WTC11 (cell line): Measurements from ENCODE around the gene MED12L. TPM values are rescaled to one million over a fixed set of nuclear protein-coding genes. Genes with fewer than 3 reads are reported as not detected.
A peak's percentile ranks its signal among the peaks of the same experiment; 100 is the strongest.

Experiments used
- ATAC-seq: fragments of 200-7000 bp; cut with Tn5 transposase; 2 replicates; pipeline ENCODE4 v1.10.0; 2021; ENCODE audit warnings: mild to moderate bottlenecking, moderate library complexity
- CTCF ChIA-PET: fragments of 300-600 bp; sonication (Branson Sonifier 250); formaldehyde crosslinking; loops from one replicate; lab custom pipeline; 2021; ENCODE audit warnings: antibody characterized with exemption; lab: Charles Lee
- POLR2A ChIA-PET: fragments of 350-600 bp; sonication (Branson Sonifier 250); formaldehyde crosslinking; loops from one replicate; lab custom pipeline; 2021; ENCODE audit warnings: antibody characterized with exemption; lab: Charles Lee
- DNase-seq: peaks from one replicate; pipeline ENCODE4 v3.0.0; 2021; ENCODE audit warnings: low spot score
- H3K27ac Mint-ChIP-seq: 2 replicates; pipeline ENCODE4 v1.8.0; 2021; ENCODE audit warnings: mixed read lengths
- H3K27me3 Mint-ChIP-seq: 2 replicates; pipeline ENCODE4 v1.8.0; 2021; ENCODE audit warnings: low read depth, mild to moderate bottlenecking, moderate library complexity, mixed read lengths
- H3K36me3 Mint-ChIP-seq: 2 replicates; pipeline ENCODE4 v1.8.0; 2021; ENCODE audit warnings: mixed read lengths
- H3K4me1 Mint-ChIP-seq: 2 replicates; pipeline ENCODE4 v1.8.0; 2022; ENCODE audit warnings: mixed read lengths
- H3K4me3 Mint-ChIP-seq: 2 replicates; pipeline ENCODE4 v1.8.0; 2021; ENCODE audit warnings: mild to moderate bottlenecking, moderate library complexity, mixed read lengths
- H3K9me3 Mint-ChIP-seq: 2 replicates; pipeline ENCODE4 v1.8.0; 2021; ENCODE audit warnings: mixed read lengths
- ATF1 ChIP-seq: sonication (generic); formaldehyde crosslinking; IDR thresholded peaks from 2 replicates; pipeline ENCODE4 v1.8.1; 2023; ENCODE audit warnings: mild to moderate bottlenecking, moderate library complexity, missing genetic modification reagents
- E2F4 ChIP-seq: sonication (generic); formaldehyde crosslinking; IDR thresholded peaks from 2 replicates; pipeline ENCODE4 v1.8.1; 2022; ENCODE audit warnings: low read depth, mild to moderate bottlenecking, moderate library complexity, missing genetic modification reagents, borderline replicate concordance
- FOXK1 ChIP-seq: sonication (generic); formaldehyde crosslinking; IDR thresholded peaks from 2 replicates; pipeline ENCODE4 v1.8.0; 2022; ENCODE audit warnings: mild to moderate bottlenecking, moderate library complexity, missing genetic modification reagents
- GABPB1 ChIP-seq: sonication (generic); formaldehyde crosslinking; IDR thresholded peaks from 2 replicates; pipeline ENCODE4 v1.8.1; 2023; ENCODE audit warnings: mild to moderate bottlenecking, missing genetic modification reagents
- GTF2I ChIP-seq: fragments of 250-450 bp; sonication (Bioruptor Pico); conservative IDR thresholded peaks from 2 replicates; pipeline ENCODE4 v1.4.0; 2021; ENCODE audit warnings: mild to moderate bottlenecking
- HMGA2 ChIP-seq: fragments of 250-450 bp; sonication (Bioruptor Pico); IDR thresholded peaks from 2 replicates; pipeline ENCODE4 v1.4.0; 2021; ENCODE audit warnings: mild to moderate bottlenecking, moderate library complexity
- MXD4 ChIP-seq: fragments of 250-450 bp; sonication (Bioruptor Pico); IDR thresholded peaks from 2 replicates; pipeline ENCODE4 v1.8.0; 2021; ENCODE audit warnings: mild to moderate bottlenecking, moderate library complexity, borderline replicate concordance
- MYBL2 ChIP-seq: sonication (generic); formaldehyde crosslinking; IDR thresholded peaks from 2 replicates; pipeline ENCODE4 v1.8.1; 2023; ENCODE audit warnings: mild to moderate bottlenecking, moderate library complexity, missing genetic modification reagents
- NFATC4 ChIP-seq: fragments of 250-450 bp; sonication (Bioruptor Pico); IDR thresholded peaks from 2 replicates; pipeline ENCODE4 v1.9.0; 2021; ENCODE audit warnings: mild to moderate bottlenecking
- NR1H2 ChIP-seq: sonication (generic); formaldehyde crosslinking; IDR thresholded peaks from 2 replicates; pipeline ENCODE4 v1.9.0; 2021; ENCODE audit warnings: mild to moderate bottlenecking, moderate library complexity, missing genetic modification reagents
- SMAD3 ChIP-seq: sonication (generic); formaldehyde crosslinking; IDR thresholded peaks from 2 replicates; pipeline ENCODE4 v1.8.0; 2022; ENCODE audit warnings: missing genetic modification reagents, mild to moderate bottlenecking, borderline replicate concordance
- SMAD4 ChIP-seq: sonication (generic); formaldehyde crosslinking; IDR thresholded peaks from 2 replicates; pipeline ENCODE4 v1.8.0; 2022; ENCODE audit warnings: mild to moderate bottlenecking, missing genetic modification reagents
- ZNF138 ChIP-seq: sonication (generic); formaldehyde crosslinking; conservative IDR thresholded peaks from 2 replicates; pipeline ENCODE4 v1.8.1; 2022; ENCODE audit warnings: mild to moderate bottlenecking, moderate library complexity, missing genetic modification reagents
- ZNF263 ChIP-seq: sonication (generic); formaldehyde crosslinking; IDR thresholded peaks from 2 replicates; pipeline ENCODE4 v1.8.1; 2022; ENCODE audit warnings: low read depth, mild to moderate bottlenecking, moderate library complexity, missing genetic modification reagents
- ZNF671 ChIP-seq: fragments of 250-450 bp; sonication (Bioruptor Pico); IDR thresholded peaks from 2 replicates; pipeline ENCODE4 v1.8.0; 2021; ENCODE audit warnings: mild to moderate bottlenecking
- ZSCAN18 ChIP-seq: fragments of 250-450 bp; sonication (Bioruptor Pico); IDR thresholded peaks from 2 replicates; pipeline ENCODE4 v2.1.2; 2022; ENCODE audit warnings: mild to moderate bottlenecking, moderate library complexity
- total RNA-seq: library from RNA; stranded (reverse); gene quantifications from 3 replicates; pipeline ENCODE4 v1.2.3, GENCODE V29; 2021
- TF ChIP-seq, protein P1 (sequence below): sonication (generic); formaldehyde crosslinking; IDR thresholded peaks from 2 replicates; pipeline ENCODE4 v1.8.1; 2022; ENCODE audit warnings: missing genetic modification reagents, borderline replicate concordance
- TF ChIP-seq, protein P2 (sequence below): sonication (generic); formaldehyde crosslinking; IDR thresholded peaks from 2 replicates; pipeline ENCODE4 v1.8.1; 2023; ENCODE audit warnings: mild to moderate bottlenecking, missing genetic modification reagents, moderate library complexity
- TF ChIP-seq, protein P3 (sequence below): sonication (generic); formaldehyde crosslinking; IDR thresholded peaks from 2 replicates; pipeline ENCODE4 v1.8.0; 2022; ENCODE audit warnings: mild to moderate bottlenecking, missing genetic modification reagents

The MED12L gene
- total RNA-seq, 1 experiment from 2014 or later: 27.4 TPM

- ChIA-PET POLR2A (interaction anchor here (0.6 kb wide), 1 partner anchor 229 kb away, joined by 3 read pairs; no protein-coding TSS in a partner anchor), CTCF (no interaction called here)
- no peaks in the 10 kb centered on the region for H3K9me3 Mint-ChIP-seq
- no peak overlapping the region for H3K4me3 Mint-ChIP-seq
- TF ChIP-seq SMAD4 (CRISPR knock-in tag): no peak
- TF ChIP-seq GABPB1 (CRISPR knock-in tag): peak; percentile 76
- H3K4me1 Mint-ChIP-seq: no peaks in the 10 kb centered on the region
- H3K27me3 Mint-ChIP-seq: no peaks in the 10 kb centered on the region
- H3K27ac Mint-ChIP-seq: no peak overlapping the region
- peaks cover 7% of the 10 kb centered on the region for H3K36me3 Mint-ChIP-seq
- no peak for ATAC-seq
- DNase-seq: no peak
Observed at GRCh38 chr3:151197981-151198767, 112.7 kb downstream of the MED12L start.

- Mint-ChIP-seq H3K4me3 (no peak overlapping the region), H3K36me3 (peaks cover 3% of the 10 kb centered on the region; the same call in 1 of the 2 replicates), H3K4me1 (no peaks in the 10 kb centered on the region), H3K27ac (no peak overlapping the region), H3K27me3 (no peaks in the 10 kb centered on the region), H3K9me3 (no peaks in the 10 kb centered on the region)
- ATAC-seq: no peak
- ChIA-PET CTCF (no interaction called here), POLR2A (interaction anchor here (0.6 kb wide), 1 partner anchor 228 kb away, joined by 3 read pairs; no protein-coding TSS in a partner anchor)
- DNase-seq: no peak
- no peak for TF ChIP-seq HMGA2
- TF ChIP-seq, protein P1, sequence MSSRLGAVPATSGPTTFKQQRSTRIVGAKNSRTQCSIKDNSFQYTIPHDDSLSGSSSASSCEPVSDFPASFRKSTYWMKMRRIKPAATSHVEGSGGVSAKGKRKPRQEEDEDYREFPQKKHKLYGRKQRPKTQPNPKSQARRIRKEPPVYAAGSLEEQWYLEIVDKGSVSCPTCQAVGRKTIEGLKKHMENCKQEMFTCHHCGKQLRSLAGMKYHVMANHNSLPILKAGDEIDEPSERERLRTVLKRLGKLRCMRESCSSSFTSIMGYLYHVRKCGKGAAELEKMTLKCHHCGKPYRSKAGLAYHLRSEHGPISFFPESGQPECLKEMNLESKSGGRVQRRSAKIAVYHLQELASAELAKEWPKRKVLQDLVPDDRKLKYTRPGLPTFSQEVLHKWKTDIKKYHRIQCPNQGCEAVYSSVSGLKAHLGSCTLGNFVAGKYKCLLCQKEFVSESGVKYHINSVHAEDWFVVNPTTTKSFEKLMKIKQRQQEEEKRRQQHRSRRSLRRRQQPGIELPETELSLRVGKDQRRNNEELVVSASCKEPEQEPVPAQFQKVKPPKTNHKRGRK: no peak
- no peak for TF ChIP-seq ZSCAN18 (CRISPR knock-in tag)
- no peak for TF ChIP-seq FOXK1 (CRISPR knock-in tag)
- TF ChIP-seq GTF2I: no peak
- TF ChIP-seq, protein P2, sequence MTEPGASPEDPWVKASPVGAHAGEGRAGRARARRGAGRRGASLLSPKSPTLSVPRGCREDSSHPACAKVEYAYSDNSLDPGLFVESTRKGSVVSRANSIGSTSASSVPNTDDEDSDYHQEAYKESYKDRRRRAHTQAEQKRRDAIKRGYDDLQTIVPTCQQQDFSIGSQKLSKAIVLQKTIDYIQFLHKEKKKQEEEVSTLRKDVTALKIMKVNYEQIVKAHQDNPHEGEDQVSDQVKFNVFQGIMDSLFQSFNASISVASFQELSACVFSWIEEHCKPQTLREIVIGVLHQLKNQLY (CRISPR knock-in tag): no peak
- TF ChIP-seq MXD4 (CRISPR knock-in tag): no peak
- TF ChIP-seq, protein P3, sequence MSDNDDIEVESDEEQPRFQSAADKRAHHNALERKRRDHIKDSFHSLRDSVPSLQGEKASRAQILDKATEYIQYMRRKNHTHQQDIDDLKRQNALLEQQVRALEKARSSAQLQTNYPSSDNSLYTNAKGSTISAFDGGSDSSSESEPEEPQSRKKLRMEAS: no peak
- no peak for TF ChIP-seq ZNF671 (CRISPR knock-in tag)
- TF ChIP-seq E2F4 (CRISPR knock-in tag): no peak
- TF ChIP-seq NFATC4 (CRISPR knock-in tag): no peak
- TF ChIP-seq MYBL2: no peak
- TF ChIP-seq NR1H2 (CRISPR knock-in tag): no peak
- TF ChIP-seq ZNF138 (CRISPR knock-in tag): no peak
- TF ChIP-seq ATF1: no peak
- TF ChIP-seq SMAD3 (CRISPR knock-in tag): no peak
- no peak for TF ChIP-seq ZNF263 (CRISPR knock-in tag)
Observed at GRCh38 chr3:151198849-151199248, 113.4 kb downstream of the MED12L start.
